Measurements from ENCODE around the gene CFAP74.

CFAP74 gene

DNA sequence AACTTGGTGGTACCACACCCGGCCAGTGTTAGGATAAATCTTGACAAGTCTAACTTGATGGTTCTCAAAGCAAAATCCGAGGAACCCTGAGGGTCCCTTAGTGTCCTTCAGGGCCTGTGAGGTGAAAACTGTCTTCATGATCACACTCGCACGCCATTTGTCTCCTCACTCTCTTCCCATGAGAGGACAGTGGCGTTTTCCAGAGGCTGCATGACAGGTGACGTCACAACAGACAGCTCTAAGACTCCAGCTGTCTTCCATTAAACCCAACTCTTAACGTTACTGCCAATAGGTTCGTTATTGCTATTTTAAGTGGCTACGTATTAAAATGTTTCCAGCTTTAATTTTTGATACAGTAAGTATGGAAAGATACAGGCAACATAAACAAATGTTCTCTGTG is 13.8 kb downstream of the CFAP74 start:
- Mint-ChIP-seq H3K4me1 (peaks cover 31% of the 10 kb centered on the region), H3K4me3 (peak overlapping the region in 2 of 3 experiments; percentile 17 to 31), H3K27ac (peak overlapping the region; percentile 82 to 92 (median 86)), H3K9me3 (no peaks in the 10 kb centered on the region), H3K36me3 (ENCODE audit: low read depth) (no peaks in the 10 kb centered on the region), H3K27me3 (ENCODE audit: low read depth) (peaks cover 11% of the 10 kb centered on the region)
- no peak for TF ChIP-seq CTCF (IDR thresholded peaks at IDR 0.05; ENCODE audit: unreplicated experiment in 3 of 3)

GRCh38 chr1:1989102-1989542 is 14.5 kb downstream of the CFAP74 start:
- Mint-ChIP-seq H3K27ac (peak overlapping the region; percentile 82 to 92 (median 86)), H3K36me3 (ENCODE audit: low read depth) (no peaks in the 10 kb centered on the region), H3K4me3 (peak overlapping the region; percentile 29 to 52 (median 49)), H3K9me3 (no peaks in the 10 kb centered on the region), H3K4me1 (peaks cover 31% of the 10 kb centered on the region), H3K27me3 (ENCODE audit: low read depth) (peaks cover 8% of the 10 kb centered on the region)
- TF ChIP-seq CTCF (IDR thresholded peaks at IDR 0.05; ENCODE audit: unreplicated experiment in 3 of 3): no peak

DNA sequence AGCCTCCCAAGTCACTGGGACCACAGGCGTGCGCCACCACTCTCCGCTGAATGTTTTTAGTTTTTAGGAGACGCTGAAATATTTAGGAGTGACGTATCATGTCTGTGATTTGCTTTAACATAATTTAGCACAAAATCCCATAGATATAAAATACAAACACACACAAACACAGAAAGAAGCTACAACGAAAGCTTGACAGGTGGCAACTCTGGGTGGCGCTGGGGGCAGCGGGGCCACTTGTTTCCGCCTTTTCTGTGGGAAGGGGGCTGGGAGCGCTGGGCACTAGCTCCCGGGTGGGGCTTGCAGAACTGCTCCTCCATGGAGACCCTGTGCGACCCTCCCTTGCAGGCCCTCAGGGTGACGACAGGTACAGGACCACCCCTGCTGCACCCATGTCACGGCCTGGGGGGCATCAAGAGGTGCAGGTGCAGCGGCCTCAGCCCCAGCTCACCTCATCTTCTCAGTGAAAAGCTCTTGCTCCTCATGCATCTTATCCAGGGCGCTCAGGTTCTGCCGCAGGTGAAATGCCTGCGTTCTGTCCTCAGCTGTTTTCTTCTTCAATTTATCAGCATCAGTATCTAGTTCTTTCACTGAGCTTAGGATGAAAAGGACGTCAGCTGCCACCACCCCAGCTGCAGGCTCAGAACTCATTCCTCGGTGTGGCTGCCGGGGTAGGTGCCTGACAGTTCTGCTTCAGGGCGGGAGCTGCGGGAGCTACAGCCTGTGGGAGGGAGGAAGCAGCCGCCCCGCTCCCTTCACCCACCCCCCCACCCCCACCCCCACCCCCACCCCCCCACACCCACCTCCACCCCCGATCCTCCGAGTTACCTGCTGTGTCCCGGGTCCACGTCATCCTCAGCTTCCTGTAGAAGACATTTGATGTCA is 15.3 kb downstream of the CFAP74 start:
- Mint-ChIP-seq H3K36me3 (ENCODE audit: low read depth) (no peaks in the 10 kb centered on the region), H3K4me1 (peaks cover 31% of the 10 kb centered on the region), H3K4me3 (no peak overlapping the region), H3K27me3 (ENCODE audit: low read depth) (peaks cover 7% of the 10 kb centered on the region), H3K9me3 (no peaks in the 10 kb centered on the region), H3K27ac (peak overlapping the region; percentile 82 to 92 (median 86))
- TF ChIP-seq CTCF (IDR thresholded peaks at IDR 0.05; ENCODE audit: unreplicated experiment in 3 of 3): no peak

GRCh38 chr1:1987142-1987510 is 16.5 kb downstream of the CFAP74 start:
- H3K27me3 Mint-ChIP-seq (ENCODE audit: low read depth): peaks cover 7% of the 10 kb centered on the region
- no peak overlapping the region for H3K27ac Mint-ChIP-seq
- no peak for TF ChIP-seq CTCF (IDR thresholded peaks at IDR 0.05; ENCODE audit: unreplicated experiment in 3 of 3)

DNA sequence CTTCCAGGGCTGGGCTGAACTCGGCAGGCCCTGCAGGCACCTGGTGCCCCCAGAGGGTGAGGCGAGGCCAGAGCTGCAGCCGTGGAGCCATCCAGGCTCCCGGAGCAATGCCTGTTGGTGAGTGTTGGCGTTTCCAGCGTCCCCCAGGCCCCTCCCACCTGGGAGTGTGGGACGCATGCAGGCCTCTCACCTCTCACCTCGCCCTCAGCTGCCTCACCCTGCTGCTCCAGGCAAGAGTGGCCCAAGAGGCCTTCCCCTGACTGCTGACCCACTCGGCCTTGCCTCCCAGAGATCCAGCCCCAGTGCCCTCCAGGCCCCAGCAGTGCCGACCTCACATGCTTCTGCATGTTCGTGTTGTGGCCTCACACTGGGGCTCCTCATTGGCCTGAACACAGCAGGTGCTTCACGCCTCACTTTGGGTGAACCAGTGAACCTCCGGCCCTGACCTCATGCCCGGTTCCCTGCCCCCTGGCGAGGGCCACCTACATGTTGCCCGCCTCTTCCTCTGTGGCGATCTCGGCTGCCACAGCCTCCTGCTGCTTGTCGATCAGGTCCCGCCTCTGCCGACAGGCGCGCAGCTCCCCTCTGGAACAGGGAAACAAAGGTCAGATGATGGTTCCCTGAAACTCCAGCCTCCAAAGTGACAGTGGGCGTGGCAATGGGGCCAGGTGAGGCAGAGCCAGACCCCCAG is 17.0 kb downstream of the CFAP74 start:
- Mint-ChIP-seq H3K4me3 (no peak overlapping the region), H3K27me3 (ENCODE audit: low read depth) (peaks cover 7% of the 10 kb centered on the region), H3K27ac (no peak overlapping the region), H3K4me1 (peaks cover 31% of the 10 kb centered on the region), H3K36me3 (ENCODE audit: low read depth) (no peaks in the 10 kb centered on the region), H3K9me3 (no peaks in the 10 kb centered on the region)
- TF ChIP-seq CTCF (IDR thresholded peaks at IDR 0.05; ENCODE audit: unreplicated experiment in 3 of 3): no peak

More at GRCh38 chr1:1987142-1987510, 16.5 kb downstream of the CFAP74 start:
- Mint-ChIP-seq H3K9me3 (no peaks in the 10 kb centered on the region), H3K36me3 (ENCODE audit: low read depth) (no peaks in the 10 kb centered on the region), H3K4me3 (no peak overlapping the region), H3K4me1 (peaks cover 31% of the 10 kb centered on the region)
